ENCODE measurements around the gene MYO9A.

Gene MYO9A

DNA sequence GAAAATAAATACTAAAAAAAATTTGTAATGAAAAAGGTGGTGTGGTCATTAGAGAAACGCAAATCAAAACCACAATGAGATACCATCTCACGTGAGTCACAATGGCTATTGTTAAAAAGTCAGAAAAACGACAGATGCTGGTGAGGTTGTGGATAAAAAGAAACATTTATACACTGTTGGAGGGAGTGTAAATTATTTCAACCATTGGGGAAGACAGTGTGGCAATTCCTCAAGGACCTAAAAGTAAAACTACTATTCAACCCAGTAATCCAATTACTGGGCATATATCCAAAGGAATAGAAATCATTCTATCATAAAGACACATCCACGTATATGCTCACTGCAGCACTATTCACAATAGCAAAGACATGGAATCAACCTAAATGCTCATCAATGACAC, 120.3 kb downstream of the MYO9A start:
- TF ChIP-seq CTCF (conservative IDR thresholded peaks at IDR 0.05; ENCODE audit: control insufficient read depth, insufficient read depth, low read depth, low read length): no peak
- DNase-seq (ENCODE audit: low read depth): no peak

DNA sequence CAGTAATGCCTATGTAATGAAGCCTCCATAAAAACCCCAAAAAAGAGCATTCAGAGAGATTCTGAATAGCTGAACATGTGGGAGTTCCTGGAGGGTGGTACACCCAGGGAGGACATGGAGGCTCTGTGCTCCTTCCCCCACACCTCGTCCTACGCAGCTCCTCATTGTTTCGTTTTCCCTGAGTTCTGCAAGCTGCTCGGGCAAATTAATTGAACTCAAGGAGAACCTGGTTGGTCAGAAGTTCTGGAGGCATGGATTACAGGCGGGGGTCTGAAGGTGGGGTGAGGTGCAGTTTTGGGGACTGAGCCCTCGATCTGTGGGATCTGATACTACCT, 142.2 kb downstream of the MYO9A start:
- H3K4me3 ChIP-seq (ENCODE audit: control insufficient read depth, low read depth, low read length): no peak overlapping the region
- TF ChIP-seq CTCF (conservative IDR thresholded peaks at IDR 0.05; ENCODE audit: control insufficient read depth, insufficient read depth, low read depth, low read length): no peak
- DNase-seq (ENCODE audit: low read depth): no peak

More for the DNA sequence above, 120.3 kb downstream of the MYO9A start:
- no peak overlapping the region for H3K4me3 ChIP-seq (ENCODE audit: control insufficient read depth, low read depth, low read length)

- no peak for TF ChIP-seq CTCF (conservative IDR thresholded peaks at IDR 0.05; ENCODE audit: control insufficient read depth, insufficient read depth, low read depth, low read length)
- H3K4me3 ChIP-seq (ENCODE audit: control insufficient read depth, low read depth, low read length): no peak overlapping the region
- DNase-seq (ENCODE audit: low read depth): no peak
Observed at GRCh38 chr15:71974211-71974610, 143.7 kb downstream of the MYO9A start.

- no peak for TF ChIP-seq CTCF (conservative IDR thresholded peaks at IDR 0.05; ENCODE audit: control insufficient read depth, insufficient read depth, low read depth, low read length)
- no peak for DNase-seq (ENCODE audit: low read depth)
- H3K4me3 ChIP-seq (ENCODE audit: control insufficient read depth, low read depth, low read length): no peak overlapping the region
Observed at GRCh38 chr15:71973366-71973765, 144.6 kb downstream of the MYO9A start.

DNA sequence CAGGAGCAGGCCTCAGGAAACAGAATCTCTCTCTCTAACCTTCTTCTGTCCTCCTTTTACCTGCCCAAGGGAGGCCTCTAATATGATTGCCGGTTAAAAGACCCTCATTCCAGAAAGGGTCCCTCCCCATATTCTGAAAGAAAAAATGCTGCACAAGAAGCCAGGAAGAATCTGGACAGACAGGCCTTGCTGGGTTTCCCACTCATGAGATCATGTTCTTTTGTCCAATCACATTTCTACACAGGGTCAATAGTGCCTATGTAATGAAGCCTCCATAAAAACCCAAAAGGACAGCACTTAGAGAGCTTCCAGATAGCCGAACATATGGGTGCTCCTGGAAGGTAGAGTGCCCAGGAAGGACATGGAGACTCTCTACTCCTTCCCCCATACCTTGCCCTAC, 146.0 kb downstream of the MYO9A start:
- TF ChIP-seq CTCF (conservative IDR thresholded peaks at IDR 0.05; ENCODE audit: control insufficient read depth, insufficient read depth, low read depth, low read length): no peak
- no peak for DNase-seq (ENCODE audit: low read depth)
- no peak overlapping the region for H3K4me3 ChIP-seq (ENCODE audit: control insufficient read depth, low read depth, low read length)

GRCh38 chr15:71970435-71970834, 147.5 kb downstream of the MYO9A start:
- no peak for DNase-seq (ENCODE audit: low read depth)
- no peak for TF ChIP-seq CTCF (conservative IDR thresholded peaks at IDR 0.05; ENCODE audit: control insufficient read depth, insufficient read depth, low read depth, low read length)
- H3K4me3 ChIP-seq (ENCODE audit: control insufficient read depth, low read depth, low read length): no peak overlapping the region

GRCh38 chr15:71962537-71962936, 155.4 kb downstream of the MYO9A start:
- no peak overlapping the region for H3K4me3 ChIP-seq (ENCODE audit: control insufficient read depth, low read depth, low read length)
- DNase-seq (ENCODE audit: low read depth): no peak
- no peak for TF ChIP-seq CTCF (conservative IDR thresholded peaks at IDR 0.05; ENCODE audit: control insufficient read depth, insufficient read depth, low read depth, low read length)

All from fibroblast of mammary gland (primary cell).